ENCODE results near the gene ZNF600. TPM values are rescaled to one million over a fixed set of nuclear protein-coding genes. Genes with fewer than 3 reads are reported as not detected.
"Not testable (repeated sequence)": the region's sequence is repeated elsewhere in the genome, so short reads cannot be mapped to it uniquely, and the experiment has no call there.

Gene ZNF600
- total and polyA plus RNA-seq, 3 experiments from 2014 or later, result 20.8 to 28.1 (median 22.4) TPM

DNA sequence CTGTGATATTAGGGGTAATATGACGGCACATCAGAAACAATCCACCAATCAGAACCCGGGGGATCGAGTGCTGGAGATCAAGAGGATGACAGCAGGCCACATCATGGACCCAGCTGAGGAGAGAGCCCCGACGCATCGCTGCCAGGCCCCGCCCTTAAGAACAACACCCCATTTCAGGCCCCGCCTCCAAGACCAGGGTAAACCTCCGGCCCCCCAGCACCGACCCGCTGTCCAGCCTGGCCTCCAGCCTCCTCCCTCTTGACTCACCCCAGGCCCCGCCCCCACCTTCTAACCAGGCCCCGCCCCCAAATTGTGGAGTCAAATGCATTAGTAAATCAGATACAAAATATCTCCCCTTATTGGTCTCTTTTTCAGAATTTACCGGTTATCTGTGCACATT, 47.0 kb downstream of the ZNF600 start:
- DNase-seq, result no peak
- peaks cover 0 to 1% of the 10 kb centered on the region in 2 donors for H3K27me3 Mint-ChIP-seq
- H3K36me3 Mint-ChIP-seq, result peaks cover 0 to 3% (median 0%) of the 10 kb centered on the region in 3 donors
- peak overlapping the region in 1 of 8 donors; percentile 3 for H3K27ac Mint-ChIP-seq
- Histone ChIP-seq H3K4me3 (ENCODE audit: low read length) (no peak overlapping the region), H3K27me3 (ENCODE audit: insufficient read depth, low read length, poor library complexity, severe bottlenecking) (no peaks in the 10 kb centered on the region), H3K4me1 (ENCODE audit: insufficient read depth, low read length) (peaks cover 18% of the 10 kb centered on the region), H3K9me3 (ENCODE audit: low read length) (no peaks in the 10 kb centered on the region), H3K27ac (ENCODE audit: low read depth, low read length) (no peak overlapping the region), H3K36me3 (ENCODE audit: insufficient read depth, low read length) (no peaks in the 10 kb centered on the region)
- ChIA-PET CTCF (no interaction called here), POLR2A (no interaction called here)
- H3K4me3 Mint-ChIP-seq, result no peak overlapping the region
- no peaks in the 10 kb centered on the region for H3K9me3 Mint-ChIP-seq
- H3K4me1 Mint-ChIP-seq, result peaks cover 23 to 32% (median 27%) of the 10 kb centered on the region in 3 donors

DNA sequence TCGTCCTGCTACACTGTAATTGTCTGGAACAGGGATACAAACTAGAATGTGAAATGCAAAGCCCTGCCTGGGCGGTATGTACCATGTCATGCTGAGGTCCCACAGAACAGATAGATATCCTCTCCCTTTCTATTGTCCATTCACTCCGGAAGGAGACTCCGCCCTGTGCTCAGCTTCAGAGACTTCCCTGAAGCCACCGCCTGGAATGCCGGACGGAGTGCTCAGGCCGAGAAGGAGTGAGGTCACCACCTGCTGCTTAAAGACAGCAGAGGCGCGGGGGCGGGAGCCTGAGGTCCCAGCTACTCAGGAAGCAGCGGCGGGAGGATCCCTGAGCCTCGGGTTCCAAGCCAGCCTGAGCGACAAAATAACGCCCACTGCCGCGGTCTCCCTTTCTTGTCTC, 50.9 kb downstream of the ZNF600 start:
- peak overlapping the region; percentile 97 for H3K4me3 ChIP-seq (ENCODE audit: low read length)
- CTCF ChIA-PET, result no interaction called here
- Mint-ChIP-seq H3K27me3 (peaks cover 0 to 4% of the 10 kb centered on the region in 2 donors), H3K27ac (peak overlapping the region in 6 of 8 donors; percentile 89 to 97 (median 92)), H3K4me3 (peak overlapping the region in 5 of 7 donors; percentile 92 to 98 (median 95)), H3K9me3 (no peaks in the 10 kb centered on the region), H3K4me1 (peaks cover 22 to 28% (median 27%) of the 10 kb centered on the region in 3 donors), H3K36me3 (peaks cover 0 to 6% (median 3%) of the 10 kb centered on the region in 3 donors)
- POLR2A ChIA-PET, result interaction anchor here (0.6 kb wide), 1 partner anchor 703 kb away, joined by 6 read pairs; no protein-coding TSS in a partner anchor
- no peak overlapping the region for H3K27ac ChIP-seq (ENCODE audit: low read depth, low read length)
- no peaks in the 10 kb centered on the region for H3K36me3 ChIP-seq (ENCODE audit: insufficient read depth, low read length)
- peaks cover 23% of the 10 kb centered on the region for H3K4me1 ChIP-seq (ENCODE audit: insufficient read depth, low read length)
- no peak for DNase-seq
- no peaks in the 10 kb centered on the region for H3K27me3 ChIP-seq (ENCODE audit: insufficient read depth, low read length, poor library complexity, severe bottlenecking)
- no peaks in the 10 kb centered on the region for H3K9me3 ChIP-seq (ENCODE audit: low read length)

DNA sequence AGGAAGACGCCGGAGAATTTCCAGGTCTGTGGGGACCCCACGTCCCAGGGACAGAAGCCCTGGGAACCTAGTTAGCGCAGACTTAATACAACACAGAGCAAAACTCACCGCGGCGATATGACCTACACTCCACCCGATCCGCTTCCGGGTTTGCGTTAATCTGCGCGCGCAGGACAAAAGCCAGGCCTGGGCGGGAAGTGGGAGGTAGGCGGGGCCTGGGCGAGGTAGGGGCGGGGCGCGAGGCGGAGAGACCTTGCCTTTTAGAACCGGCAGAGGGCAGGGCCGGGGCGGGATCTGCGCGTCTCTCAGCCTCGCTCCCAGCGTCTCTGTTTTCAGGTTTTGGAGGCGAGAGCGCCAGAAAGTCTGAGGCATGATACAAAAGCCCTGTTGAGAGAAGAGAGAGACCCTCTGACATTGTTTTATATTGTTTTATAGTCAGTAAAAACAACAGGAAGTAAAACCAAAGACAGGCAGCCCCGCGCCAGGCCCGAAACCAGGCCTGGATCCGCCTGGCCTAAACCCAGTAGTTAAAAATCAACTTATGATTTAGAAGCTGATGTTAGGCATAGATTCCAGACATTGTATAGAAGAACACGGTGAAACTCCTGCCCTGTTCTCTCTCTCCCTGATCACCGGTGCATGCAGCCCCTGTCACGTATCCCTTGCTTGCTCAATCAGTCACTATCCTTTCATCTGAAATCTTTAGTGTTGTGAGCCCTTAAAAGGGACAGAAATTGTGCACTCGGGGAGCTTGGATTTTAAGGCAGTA, 51.5 kb downstream of the ZNF600 start, which contains the start of gene ZNF611:
Gene ZNF611, minus strand, starts transcription at position 152 of the 769 bp plus-strand sequence. CDS start 19,150 bp downstream, outside the sequence.
- DNase-seq, result peak; percentile 97 to 100 (median 99)
- Histone ChIP-seq H3K27ac (ENCODE audit: low read depth, low read length) (peak within 1 kb of the TSS; percentile 95), H3K36me3 (ENCODE audit: insufficient read depth, low read length) (no peaks in the 10 kb centered on the region), H3K4me3 (ENCODE audit: low read length) (peak within 1 kb of the TSS; percentile 97), H3K9me3 (ENCODE audit: low read length) (no peaks in the 10 kb centered on the region), H3K27me3 (ENCODE audit: insufficient read depth, low read length, poor library complexity, severe bottlenecking) (no peaks in the 10 kb centered on the region), H3K4me1 (ENCODE audit: insufficient read depth, low read length) (peaks cover 23% of the 10 kb centered on the region)
- H3K4me1 Mint-ChIP-seq, result peaks cover 18 to 28% (median 27%) of the 10 kb centered on the region in 3 donors
- peak within 1 kb of the TSS; percentile 92 to 98 (median 96) for H3K4me3 Mint-ChIP-seq
- H3K27ac Mint-ChIP-seq, result peak within 1 kb of the TSS; percentile 89 to 98 (median 94)
- POLR2A ChIA-PET, result interaction anchor here (0.6 kb wide), 1 partner anchor 704 kb away, joined by 6 read pairs; no protein-coding TSS in a partner anchor
- H3K27me3 Mint-ChIP-seq, result peaks cover 0 to 3% of the 10 kb centered on the region in 2 donors
- no peaks in the 10 kb centered on the region for H3K9me3 Mint-ChIP-seq
- peaks cover 0 to 6% (median 3%) of the 10 kb centered on the region in 3 donors for H3K36me3 Mint-ChIP-seq
- CTCF ChIA-PET, result no interaction called here

DNA sequence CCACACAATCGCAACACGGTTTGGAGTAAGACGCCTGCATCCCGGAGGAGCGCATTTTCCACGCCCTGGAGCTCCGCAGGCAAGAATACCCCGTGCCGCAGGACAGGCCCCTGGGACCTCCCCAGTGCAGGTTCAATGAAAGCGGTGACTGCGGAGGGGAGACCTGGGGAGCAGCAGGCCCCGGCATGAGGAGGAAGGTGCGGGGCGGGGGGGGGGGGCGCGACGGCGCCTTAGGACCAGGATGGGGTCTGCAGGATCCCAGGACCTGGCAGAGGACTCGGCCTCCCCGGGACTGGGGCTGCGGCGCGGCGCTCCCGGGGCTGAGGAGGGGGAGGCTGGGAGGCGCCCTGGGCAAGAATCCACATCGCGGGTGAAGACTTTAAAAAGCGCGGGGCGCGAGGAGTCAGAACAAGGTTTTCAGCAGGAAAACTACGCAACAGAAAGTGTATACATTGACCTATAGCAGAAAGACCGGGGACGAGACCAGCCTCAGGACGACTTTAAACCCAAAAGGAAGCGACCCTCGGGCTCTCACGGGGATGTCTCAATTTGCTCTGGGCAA, 52.2 kb downstream of the ZNF600 start:
- Histone ChIP-seq H3K27ac (ENCODE audit: low read depth, low read length) (peak overlapping the region; percentile 95), H3K36me3 (ENCODE audit: insufficient read depth, low read length) (no peaks in the 10 kb centered on the region), H3K4me1 (ENCODE audit: insufficient read depth, low read length) (peaks cover 23% of the 10 kb centered on the region), H3K9me3 (ENCODE audit: low read length) (no peaks in the 10 kb centered on the region), H3K4me3 (ENCODE audit: low read length) (peak overlapping the region; percentile 97), H3K27me3 (ENCODE audit: insufficient read depth, low read length, poor library complexity, severe bottlenecking) (no peaks in the 10 kb centered on the region)
- DNase-seq, result no peak
- peaks cover 5 to 12% (median 7%) of the 10 kb centered on the region in 3 donors for H3K36me3 Mint-ChIP-seq
- H3K27ac Mint-ChIP-seq, result peak overlapping the region; percentile 89 to 98 (median 94)
- ChIA-PET CTCF (no interaction called here), POLR2A (no interaction called here)
- H3K27me3 Mint-ChIP-seq, result peaks cover 0 to 3% of the 10 kb centered on the region in 2 donors
- peaks cover 20 to 34% (median 33%) of the 10 kb centered on the region in 3 donors for H3K4me1 Mint-ChIP-seq
- peak overlapping the region; percentile 92 to 98 (median 96) for H3K4me3 Mint-ChIP-seq
- H3K9me3 Mint-ChIP-seq, result no peaks in the 10 kb centered on the region

DNA sequence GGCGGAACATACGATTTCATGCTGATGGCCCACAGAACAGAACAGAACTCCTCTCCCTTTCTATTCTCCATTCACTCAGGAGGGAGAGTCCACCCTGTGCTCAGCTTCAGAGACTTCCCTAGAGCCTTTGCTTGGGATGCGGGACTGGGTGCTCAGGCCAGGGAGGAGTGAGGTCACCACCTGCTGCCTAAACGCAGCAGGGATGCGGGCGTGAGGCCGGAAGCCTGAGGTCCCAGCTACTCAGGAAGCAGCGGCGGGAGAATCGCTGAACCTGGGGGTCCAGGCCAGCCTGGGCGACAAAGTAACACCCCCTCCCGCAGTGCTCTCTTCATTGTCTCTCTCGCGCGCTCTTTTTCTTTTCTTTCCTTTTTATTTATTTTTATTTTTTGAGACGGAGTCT, 60.5 kb downstream of the ZNF600 start:
- H3K36me3 ChIP-seq (ENCODE audit: insufficient read depth, low read length), result peaks cover 25% of the 10 kb centered on the region
- H3K27ac Mint-ChIP-seq; POLR2A ChIA-PET; H3K4me1 ChIP-seq (ENCODE audit: insufficient read depth, low read length); CTCF ChIA-PET; H3K4me3 Mint-ChIP-seq; H3K27ac ChIP-seq (ENCODE audit: low read depth, low read length); H3K27me3 ChIP-seq (ENCODE audit: insufficient read depth, low read length, poor library complexity, severe bottlenecking); H3K9me3 ChIP-seq (ENCODE audit: low read length); H3K4me3 ChIP-seq (ENCODE audit: low read length); H3K27me3 Mint-ChIP-seq; H3K9me3 Mint-ChIP-seq; DNase-seq: not testable (repeated sequence)
- Mint-ChIP-seq H3K4me1 (peaks cover 9 to 14% (median 11%) of the 10 kb centered on the region in 3 donors), H3K36me3 (peaks cover 26 to 73% (median 45%) of the 10 kb centered on the region in 3 donors)

DNA sequence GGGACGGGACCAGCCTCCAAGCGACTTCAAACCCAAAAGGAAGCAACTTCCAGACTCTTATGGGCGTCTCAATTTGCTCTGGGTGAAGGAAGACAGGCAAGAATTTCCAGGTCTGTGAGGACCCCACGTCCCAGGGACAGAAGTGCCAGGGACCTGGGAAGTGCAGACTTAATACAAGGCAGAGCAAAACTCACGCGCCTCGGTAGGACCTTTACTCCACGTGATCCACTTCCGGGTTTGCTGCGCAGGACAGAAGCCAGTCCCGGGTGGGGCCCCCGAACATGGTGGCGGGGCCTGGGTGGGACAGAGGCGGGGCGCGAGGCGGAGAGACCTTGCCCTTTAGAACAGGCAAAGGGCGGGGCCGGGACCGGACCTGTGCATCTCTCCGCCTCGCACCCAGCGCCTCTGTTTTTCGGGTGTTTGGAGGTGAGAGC, 61.0 kb downstream of the ZNF600 start:
- H3K4me3 ChIP-seq (ENCODE audit: low read length), result no peak overlapping the region
- peaks cover 9 to 14% (median 11%) of the 10 kb centered on the region in 3 donors for H3K4me1 Mint-ChIP-seq
- peak overlapping the region in 1 of 8 donors; percentile 84 for H3K27ac Mint-ChIP-seq
- H3K36me3 ChIP-seq (ENCODE audit: insufficient read depth, low read length), result peaks cover 25% of the 10 kb centered on the region
- H3K36me3 Mint-ChIP-seq, result peaks cover 26 to 77% (median 49%) of the 10 kb centered on the region in 3 donors
- no peaks in the 10 kb centered on the region for H3K27me3 Mint-ChIP-seq
- ChIA-PET POLR2A (no interaction called here), CTCF (no interaction called here)
- H3K27me3 ChIP-seq (ENCODE audit: insufficient read depth, low read length, poor library complexity, severe bottlenecking), result no peaks in the 10 kb centered on the region
- peak overlapping the region; percentile 59 for H3K27ac ChIP-seq (ENCODE audit: low read depth, low read length)
- no peaks in the 10 kb centered on the region for H3K4me1 ChIP-seq (ENCODE audit: insufficient read depth, low read length)
- no peaks in the 10 kb centered on the region for H3K9me3 ChIP-seq (ENCODE audit: low read length)
- no peak overlapping the region for H3K4me3 Mint-ChIP-seq
- peaks cover 0 to 10% (median 0%) of the 10 kb centered on the region in 5 donors for H3K9me3 Mint-ChIP-seq
- DNase-seq, result no peak

DNA sequence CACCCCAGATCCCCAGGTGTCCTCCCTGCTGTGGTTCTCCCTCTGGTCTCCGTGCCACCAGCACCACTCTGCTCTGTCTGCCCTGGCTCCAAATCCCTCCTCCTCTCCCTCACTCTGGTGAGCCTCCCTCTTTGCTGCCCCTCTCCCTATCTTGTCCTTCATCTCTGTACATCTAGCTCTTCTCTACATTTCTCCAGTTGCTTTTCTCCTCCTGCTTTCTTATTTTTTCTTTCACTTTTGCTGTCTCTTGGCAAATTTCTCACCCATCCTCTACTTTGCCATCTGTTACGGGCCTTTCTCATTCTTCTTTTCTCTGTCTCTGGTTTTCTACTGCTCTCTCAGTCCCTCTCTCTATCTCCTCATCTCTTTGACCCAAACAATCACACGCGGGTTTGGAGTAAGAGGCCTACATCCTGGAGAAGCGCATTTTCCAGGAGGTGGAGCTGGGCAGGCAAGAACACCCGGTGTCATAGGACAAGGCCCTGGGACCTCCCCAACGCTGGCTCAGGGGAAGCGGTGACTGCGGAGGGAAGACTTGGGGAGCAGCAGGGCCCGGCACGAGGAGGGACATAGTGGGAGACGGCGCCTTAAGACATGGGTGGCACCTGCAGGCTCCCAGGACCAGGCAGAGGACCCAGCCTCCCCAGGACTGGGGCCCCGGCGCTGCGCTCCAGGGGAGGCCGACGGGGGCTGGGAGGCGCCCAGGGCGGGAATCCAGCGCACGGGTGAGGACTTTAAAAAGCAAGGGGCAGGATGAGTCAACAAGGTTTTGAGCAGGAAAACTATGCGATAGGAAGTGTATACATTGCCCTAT, 61.7 kb downstream of the ZNF600 start:
- no peaks in the 10 kb centered on the region for H3K27me3 ChIP-seq (ENCODE audit: insufficient read depth, low read length, poor library complexity, severe bottlenecking)
- peaks cover 25 to 79% (median 51%) of the 10 kb centered on the region in 3 donors for H3K36me3 Mint-ChIP-seq
- POLR2A ChIA-PET, result no interaction called here
- H3K9me3 Mint-ChIP-seq, result peaks cover 0 to 10% (median 2%) of the 10 kb centered on the region in 5 donors
- CTCF ChIA-PET, result no interaction called here
- H3K27ac ChIP-seq (ENCODE audit: low read depth, low read length), result peak overlapping the region; percentile 59
- peaks cover 25% of the 10 kb centered on the region for H3K36me3 ChIP-seq (ENCODE audit: insufficient read depth, low read length)
- H3K4me1 ChIP-seq (ENCODE audit: insufficient read depth, low read length), result no peaks in the 10 kb centered on the region
- H3K4me3 Mint-ChIP-seq, result peak overlapping the region in 1 of 7 donors; percentile 24
- peaks cover 8 to 12% (median 10%) of the 10 kb centered on the region in 3 donors for H3K4me1 Mint-ChIP-seq
- H3K27ac Mint-ChIP-seq, result peak overlapping the region in 4 of 8 donors; percentile 40 to 84 (median 56)
- H3K27me3 Mint-ChIP-seq, result no peaks in the 10 kb centered on the region
- H3K9me3 ChIP-seq (ENCODE audit: low read length), result no peaks in the 10 kb centered on the region
- no peak overlapping the region for H3K4me3 ChIP-seq (ENCODE audit: low read length)
- no peak for DNase-seq
